Stimulated activated CD4-positive, alpha-beta T cell treated with anti-CD3 and anti-CD28 coated beads, Interleukin-1b, Interleukin-23, amount 100 ng/mL, for 4 hours (primary cell): ENCODE results near the gene PDE10A.
"Not testable (repeated sequence)": the region's sequence is repeated elsewhere in the genome, so short reads cannot be mapped to it uniquely, and the experiment has no call there.

ENCODE experiments used
- DNase-seq, 2 donors: peaks; one replicate each; pipeline ENCODE4 v3.0.0-alpha.2; 2020; ENCODE audit warnings: low read depth in 2 of 2

The PDE10A gene

DNA sequence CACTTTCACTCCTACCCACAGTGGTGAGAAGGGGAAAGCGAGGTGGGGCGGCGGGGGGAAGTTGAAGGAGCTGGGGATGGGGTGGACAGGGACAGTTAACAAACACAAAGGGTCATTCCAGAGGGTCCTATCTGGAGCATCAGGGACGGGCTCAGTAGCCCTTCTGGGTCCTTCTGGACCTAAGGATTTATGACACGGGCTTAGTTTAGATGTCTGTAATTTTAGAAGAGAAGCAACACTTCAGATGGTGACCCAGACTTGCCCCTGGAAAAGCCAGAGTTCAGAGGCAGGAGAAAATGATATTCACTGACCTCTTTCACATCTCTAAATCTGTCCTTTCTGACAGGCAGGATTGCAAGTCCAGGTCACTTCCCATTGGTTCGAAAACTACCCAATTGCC is 36.3 kb downstream of the PDE10A start:
- no peak for DNase-seq

DNA sequence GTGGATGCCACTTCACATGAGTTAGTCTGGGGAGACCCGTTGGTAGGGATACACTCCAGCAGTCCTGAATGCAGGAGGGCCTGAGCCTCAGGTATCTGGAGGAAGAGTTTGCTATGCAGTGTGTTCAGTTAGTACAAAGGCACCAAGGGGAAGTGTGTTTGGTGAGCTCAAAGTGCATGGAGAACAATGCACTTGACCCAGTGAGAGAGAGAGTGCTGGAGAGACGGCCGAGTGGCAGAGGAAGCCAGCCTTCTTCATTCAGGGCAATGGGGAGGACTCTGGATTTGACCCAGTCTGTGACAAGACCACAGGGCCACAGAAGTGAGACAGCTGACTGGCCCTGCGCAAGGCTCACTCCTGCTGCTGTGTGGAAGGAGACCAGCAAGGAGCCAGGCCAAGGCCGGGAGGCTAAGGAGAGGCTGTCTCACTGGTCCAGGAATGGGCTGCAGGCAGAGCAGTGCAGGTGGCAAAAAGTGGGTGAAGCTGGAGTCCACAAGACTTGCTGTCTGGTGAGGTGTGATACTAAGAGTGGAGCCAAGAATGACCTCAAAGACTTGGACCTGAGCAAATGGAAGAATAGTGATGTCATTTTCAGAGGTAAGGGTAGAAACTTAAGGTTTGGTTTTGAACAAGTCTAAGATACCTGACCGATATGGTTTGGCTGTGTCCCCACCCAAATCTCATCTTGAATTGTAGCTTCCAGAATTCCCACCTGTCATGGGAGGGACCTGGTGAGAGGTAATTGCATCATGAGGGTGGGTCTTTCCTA is 38.0 kb downstream of the PDE10A start:
- DNase-seq, result no peak

DNA sequence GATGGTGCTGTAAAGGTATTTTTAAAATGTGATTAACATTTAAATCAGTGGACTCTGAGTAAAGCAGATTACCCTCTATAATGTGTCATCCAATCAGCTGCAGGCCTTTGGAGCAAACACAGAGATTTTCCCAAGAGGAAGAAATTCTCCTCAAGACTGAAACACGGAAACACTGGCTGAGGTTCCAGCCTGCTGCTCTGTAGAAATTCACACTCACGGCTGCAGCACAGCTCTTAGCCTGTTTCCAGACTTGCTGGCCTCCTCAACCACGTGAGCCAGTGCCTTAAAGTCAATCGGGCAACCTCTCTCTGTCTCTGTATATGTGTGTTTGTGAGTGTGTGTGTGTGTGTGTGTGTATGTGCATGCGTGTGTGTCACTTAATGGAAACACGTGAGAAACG is 41.1 kb downstream of the PDE10A start:
- DNase-seq, result no peak

DNA sequence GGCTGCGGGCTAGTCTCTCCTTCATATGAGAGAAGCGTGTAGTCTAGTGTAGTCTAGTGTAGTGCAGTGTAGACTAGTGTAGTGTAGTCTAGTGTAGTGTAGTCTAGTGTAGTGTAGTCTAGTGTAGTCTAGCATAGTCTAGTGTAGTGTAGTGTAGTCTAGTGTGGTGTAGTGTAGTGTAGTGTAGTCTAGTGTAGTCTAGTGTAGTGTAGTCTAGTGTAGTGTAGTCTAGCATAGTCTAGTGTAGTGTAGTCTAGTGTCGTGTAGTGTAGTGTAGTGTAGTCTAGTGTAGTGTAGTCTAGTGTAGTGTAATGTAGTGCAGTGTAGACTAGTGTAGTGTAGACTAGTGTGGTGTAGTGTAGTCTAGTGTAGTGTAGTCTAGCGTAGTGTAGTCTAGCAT is 44.1 kb downstream of the PDE10A start:
- not testable (repeated sequence) for DNase-seq

DNA sequence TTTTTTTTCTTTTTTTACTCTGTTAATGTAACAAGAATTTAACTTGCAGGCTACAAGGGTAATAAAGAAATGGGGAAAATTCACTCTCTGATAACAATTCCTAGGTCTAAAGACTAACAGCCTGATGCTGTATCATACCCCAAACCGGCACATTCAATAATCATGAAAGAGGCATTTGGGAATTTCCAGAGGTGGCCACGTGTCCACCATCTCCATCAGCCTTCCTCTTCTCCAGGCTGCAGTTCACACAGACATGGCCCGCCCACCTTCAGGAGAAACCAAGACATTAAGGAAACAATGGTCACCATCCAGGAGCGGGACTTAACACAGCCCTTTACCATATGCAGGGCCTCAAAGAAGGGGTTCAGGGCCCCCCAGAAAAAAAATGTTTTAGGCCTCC is 44.8 kb downstream of the PDE10A start:
- DNase-seq, result no peak

DNA sequence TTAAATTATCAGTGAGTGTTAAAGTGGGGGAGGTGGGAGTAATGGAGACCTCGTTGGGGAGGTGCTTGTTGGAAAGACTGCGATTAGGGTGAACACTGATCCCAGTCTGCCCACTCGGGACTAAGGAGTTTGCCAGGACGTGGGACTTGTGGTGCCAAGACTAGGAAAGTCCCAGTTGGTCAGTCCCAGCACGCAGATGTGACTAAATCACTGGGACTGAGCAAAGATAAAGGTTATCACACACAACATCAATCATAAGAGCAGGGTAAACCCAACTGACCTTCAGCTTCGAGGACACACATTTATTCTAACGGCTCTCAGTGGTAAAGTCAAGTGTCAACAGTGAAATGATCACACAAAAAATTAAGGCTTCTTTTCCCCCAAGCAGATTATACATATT is 45.5 kb downstream of the PDE10A start:
- DNase-seq, result no peak

DNA sequence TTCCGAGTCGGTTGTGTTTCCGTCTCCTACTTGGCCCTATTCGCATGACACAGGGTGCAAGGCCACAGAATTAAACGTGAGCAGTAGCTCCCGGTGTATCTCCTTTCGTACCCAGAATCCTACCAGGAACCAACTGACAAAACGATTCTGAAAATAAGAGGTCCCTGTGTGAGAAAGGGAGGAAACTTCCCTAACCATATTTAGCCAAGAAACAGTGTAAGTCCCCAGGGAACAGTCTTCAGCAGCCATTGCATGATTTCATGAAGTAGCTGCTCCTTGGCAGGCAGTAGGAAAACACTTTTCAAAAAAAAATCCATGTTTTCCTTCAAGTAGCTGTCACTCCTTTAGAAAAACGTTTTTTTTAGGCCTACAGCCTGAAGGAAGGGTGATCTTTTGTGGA is 46.9 kb downstream of the PDE10A start:
- no peak for DNase-seq

DNA sequence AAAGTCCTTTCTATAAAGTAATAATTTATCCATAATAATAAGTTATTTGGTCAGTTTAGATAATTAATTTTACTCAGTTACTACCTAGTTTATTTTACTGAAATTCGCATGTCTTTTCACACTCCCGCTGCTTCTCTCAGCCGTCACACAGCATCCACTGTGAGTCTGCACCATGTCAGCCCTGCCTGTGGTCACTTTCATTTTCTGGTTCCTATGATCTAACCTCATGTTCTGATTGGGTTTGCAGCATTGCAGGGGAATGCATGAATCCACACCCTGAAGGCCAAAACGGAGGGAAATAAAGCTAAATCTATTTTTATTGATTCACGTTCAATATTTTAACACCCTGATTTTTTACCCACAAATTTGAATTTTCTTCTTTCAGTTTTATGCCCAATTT is 47.4 kb downstream of the PDE10A start:
- DNase-seq, result no peak

DNA sequence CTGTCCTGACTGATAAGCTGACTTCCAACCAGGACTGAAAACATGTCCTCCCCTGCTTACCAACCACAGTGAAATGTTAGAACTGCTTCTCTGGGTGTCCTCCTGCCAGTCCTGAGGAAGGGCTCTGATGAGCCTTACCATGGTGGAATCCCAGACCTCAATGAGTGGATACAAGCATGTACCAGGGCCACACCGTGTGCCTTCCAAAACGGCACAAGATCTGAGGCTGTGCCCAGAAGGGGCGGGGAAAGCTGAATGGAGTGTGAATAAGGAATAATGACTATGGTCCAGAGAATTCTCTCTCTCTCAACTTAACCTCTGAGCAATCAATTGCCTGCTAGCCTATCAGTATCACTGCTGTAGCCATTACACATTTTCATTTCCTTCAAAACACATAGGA is 51.7 kb downstream of the PDE10A start:
- DNase-seq, result no peak

DNA sequence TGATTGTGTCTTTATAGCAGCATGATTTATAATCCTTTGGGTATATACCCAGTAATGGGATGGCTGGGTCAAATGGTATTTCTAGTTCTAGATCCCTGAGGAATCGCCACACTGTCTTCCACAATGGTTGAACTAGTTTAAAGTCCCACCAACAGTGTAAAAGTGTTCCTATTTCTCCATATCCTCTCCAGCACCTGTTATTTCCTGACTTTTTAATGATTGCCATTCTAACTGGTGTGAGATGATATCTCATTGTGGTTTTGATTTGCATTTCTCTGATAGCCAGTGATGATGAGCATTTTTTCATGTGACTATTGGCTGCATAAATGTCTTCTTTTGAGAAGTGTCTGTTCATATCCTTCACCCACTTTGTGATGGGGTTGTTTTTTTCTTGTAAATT is 54.5 kb downstream of the PDE10A start:
- DNase-seq, result not testable (repeated sequence)

DNA sequence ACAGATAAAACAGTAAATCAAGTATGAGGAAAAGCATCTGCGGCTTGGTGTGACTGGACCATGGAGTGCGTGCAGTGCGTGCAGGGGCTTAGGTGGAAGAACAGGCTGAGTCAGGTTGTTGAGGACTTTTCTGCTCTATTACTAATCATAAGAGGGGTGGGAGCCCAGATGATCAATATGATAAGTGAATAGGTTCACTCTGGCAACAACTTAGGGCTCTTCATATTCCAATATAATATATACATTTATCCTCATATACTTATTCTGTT is 56.4 kb downstream of the PDE10A start:
- DNase-seq, result no peak

DNA sequence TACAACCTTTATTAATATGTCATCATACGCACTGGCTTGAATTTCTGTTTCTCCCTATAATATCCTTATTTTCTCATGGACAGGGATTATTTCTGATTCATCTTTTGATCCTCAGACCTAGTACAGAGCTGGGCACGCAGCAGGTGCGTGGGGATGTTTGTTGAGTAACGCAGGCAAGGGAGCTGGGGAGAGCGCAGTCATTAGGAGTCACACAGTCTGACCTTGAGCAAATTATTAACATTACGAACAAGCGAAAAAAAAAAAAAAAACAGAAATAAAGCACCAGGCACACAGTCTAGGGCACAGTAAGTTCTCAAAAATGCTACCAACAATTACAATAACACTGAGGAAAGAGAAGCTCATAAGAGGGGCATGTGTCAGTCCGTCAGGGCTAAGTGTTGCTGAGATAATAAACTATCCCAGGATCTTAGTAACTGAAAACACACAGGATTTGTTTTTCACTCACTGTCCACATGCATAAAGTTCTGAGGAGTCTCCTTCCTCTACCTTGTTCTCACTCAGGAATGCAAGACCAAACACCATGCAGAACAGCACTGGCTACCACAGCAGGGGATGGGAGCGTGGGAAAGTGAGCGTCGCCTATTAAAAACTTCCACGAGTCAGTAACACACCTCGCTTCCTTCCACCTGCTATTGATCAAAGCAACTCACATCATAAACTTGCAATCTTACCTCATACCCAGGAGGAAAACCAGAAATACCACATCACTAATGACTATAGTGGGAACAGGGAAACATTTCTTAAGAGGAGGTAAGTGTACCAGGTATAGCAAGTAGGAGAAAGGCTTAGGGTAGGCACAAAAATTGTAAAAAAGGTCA is 56.9 kb downstream of the PDE10A start:
- DNase-seq, result no peak

DNA sequence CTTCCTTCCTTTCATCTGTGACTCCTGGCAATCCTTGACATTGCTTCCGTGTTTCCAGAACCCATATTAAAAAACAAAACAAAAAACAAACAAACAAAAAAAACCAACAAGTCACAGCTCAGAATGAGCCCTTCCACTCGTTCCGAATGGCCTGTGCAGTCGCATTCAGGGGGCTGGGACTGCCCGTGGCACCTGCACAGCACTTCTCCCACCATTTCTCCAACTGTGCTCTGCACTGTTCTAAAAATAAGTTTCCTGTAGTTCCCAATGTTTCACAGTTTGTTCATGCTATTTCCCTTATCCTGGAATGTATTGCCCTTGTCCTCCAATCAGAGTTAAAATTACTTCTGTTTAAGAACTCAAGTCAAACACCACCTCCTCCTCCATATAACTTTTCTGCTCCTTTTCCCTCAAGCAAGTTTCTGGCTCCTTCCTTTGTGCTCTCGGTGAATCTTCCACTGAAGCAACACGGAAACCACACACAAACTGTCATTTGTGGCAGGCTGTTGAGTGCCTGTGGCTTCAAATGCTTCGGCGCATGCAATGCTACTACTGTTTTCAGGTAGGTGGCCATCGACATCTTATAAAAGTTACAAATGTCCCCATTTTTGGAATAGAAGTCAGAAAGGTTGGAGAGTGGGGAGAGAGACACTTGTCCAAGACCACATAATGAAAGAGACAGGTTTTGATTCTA is 57.7 kb downstream of the PDE10A start:
- no peak for DNase-seq

DNA sequence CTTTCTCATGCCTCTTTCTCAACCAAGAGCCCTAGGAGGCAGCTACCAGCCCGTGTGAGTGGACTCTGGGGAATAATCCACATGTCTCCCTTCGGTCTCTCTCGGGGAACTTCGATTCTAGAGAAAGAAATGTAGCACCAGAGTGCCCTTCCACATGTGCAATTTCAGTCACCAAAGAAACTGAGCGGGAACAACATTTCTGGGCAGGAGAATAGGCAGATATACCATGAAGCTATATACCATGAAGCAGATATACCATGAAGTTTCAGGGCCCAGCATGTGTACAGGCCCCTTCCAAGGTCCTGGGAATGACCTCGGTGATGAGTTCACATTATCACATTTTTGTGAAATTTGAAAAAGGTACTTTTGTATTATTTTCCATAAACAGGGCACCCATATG is 60.8 kb downstream of the PDE10A start:
- DNase-seq, result no peak

DNA sequence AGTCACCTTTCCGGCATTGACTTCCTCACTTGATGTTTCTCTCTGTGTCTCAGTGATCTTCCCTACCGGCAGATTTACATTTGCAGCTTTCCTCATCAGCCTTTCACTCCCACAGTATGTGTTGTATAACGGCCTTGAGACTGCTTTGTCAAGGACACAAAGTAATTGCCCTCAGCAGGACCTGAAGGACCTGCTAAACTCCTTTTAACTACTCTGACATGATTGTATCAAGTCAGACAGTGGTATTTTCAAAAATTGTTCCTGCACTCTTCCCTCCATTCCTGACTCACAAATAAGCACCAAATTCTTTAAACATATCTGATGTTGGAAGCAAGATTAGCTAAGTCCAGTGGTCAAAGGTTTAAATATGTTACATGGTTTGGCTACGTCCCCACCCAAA is 62.4 kb downstream of the PDE10A start:
- no peak for DNase-seq

DNA sequence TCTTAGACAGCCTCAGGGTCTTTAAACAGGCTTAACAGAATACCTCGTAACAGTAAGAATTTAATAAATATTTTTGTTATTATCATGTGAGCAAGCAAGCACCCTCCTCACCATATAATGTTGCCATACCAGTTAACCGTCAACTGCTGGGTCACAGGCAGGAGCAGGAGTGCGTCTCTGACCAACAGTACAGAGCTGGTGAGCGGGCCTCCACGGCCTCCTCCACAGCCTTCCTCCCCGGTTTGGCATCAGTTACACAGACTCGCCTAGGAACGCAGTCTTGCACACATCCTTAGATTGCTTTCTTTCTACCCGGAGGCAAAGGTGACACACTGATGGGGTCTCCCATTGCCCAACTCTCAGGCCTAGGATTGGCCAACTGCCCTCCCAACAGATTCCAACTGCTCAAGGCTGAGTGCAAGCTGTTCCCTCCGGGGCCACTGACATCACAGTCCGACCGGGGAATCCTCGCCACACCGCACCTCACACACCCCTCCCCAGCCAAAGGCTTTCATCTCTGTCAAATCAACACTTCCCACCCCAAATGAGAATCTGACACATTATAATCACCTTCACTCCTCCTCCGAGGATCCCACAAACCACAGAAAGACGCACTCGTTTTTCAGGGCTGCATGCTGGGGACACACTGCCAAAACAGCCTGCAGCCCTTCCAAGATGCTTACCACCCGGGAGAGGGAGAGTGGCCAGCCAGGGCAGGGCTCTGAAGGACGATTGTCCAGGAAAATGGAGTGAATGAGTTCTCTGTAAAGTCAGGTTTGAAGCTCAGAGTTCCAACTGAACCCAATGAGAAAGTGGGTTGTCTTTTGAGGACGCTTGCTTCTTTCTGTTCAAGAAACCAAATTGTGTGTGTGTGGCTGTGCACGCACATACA is 63.2 kb downstream of the PDE10A start:
- no peak for DNase-seq

DNA sequence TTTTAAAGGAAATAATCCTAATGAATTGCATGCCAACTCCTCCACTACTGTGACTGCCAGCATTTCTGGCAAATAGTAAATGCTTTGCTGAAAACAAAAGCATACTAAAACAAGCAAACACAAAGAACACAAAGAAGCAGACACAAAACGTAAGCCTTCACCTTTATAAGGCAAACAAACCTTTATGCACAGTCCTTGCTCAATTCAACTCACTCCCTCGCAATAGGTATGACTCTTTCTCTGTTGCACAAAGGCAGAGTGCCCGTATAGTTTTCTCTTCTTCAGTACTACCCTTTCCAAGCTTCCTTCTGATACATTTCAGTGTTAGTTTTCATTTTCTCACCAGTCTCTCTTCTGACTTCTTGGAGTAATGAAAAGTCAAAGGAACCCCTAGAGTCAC is 63.9 kb downstream of the PDE10A start:
- DNase-seq, result no peak

DNA sequence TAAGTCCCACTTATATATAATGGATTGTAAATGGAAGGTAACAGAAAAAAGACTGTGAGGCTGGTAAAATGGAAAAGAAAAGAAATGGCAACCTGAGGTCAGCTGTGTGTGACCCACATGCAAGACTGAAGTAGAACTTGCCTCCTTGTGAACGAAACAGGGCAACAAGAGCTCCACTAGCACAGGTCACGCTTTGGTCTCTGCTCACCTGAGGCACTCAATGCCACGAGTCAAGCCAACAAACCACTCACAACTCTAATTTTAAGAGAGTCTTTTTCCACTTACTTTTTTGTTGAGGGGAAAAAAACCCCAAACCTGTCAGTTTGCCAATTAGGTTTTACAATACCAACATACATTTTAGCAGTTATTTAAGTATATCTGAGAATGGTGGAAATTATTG is 65.2 kb downstream of the PDE10A start:
- no peak for DNase-seq

DNA sequence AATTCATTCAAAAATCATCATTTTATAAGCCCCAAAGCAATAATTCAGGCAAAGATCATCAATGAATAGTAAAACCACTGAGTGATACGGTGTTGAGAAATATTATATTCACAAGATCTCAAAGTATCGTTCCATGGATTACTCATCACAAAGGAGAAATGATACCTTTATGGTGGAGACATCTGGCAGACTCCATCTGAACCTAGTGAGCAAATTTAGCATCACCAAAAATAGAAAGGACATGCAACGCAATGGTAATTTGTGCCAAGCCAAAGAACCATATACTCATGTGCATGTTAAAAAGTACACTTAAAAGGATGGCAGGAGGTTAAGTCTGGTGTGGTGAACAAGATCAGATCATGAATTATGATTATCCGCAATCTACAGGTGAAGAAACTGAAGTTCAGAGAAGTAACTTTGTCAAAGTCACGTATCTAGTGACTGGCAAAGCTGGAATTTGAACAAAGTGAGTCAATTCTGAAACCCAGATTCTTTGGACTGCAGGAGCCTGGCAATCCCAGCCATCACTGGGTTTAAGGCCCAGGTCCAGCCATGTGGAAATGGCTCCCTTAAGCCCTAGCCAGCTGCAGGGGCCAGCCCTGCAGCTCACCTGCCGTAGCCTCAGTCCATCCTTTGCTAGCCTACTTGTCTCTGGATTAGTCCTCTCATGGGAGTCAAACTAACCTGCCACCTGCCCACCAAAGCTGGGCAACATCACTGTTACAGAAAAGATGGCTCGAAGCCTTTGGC is 68.3 kb downstream of the PDE10A start:
- no peak for DNase-seq

DNA sequence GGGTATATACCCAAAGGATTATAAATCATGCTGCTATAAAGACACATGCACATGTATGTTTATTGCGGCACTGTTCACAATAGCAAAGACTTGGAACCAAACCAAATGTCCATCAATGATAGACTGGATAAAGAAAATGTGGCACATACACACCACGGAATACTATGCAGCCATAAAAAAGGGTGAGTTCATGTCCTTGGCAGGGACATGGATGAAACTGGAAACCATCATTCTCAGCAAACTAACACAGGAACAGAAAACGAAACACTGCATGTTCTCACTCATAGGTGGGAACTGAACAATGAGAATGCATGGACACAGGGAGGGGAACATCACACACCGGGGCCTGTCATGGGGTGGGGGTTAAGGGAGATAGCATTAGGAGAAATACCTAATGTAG is 70.1 kb downstream of the PDE10A start:
- not testable (repeated sequence) for DNase-seq

DNA sequence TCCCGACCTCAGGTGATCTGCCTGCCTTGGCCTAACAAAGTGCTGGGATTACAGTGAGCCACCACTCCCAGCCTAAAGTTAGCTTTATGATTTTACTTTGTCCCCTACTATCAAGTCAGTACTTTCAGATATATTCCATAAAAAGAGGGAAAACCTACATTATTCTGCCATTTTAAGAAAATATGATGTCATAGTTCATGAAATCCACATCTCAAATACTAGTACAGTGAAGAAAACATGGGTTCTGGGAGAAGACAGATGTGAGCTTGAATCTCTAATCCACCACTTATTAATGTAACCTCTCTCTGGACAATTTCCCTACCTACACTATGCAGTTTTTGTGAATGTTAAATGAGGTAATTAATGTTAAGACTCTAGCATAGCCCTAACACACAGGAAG is 74.5 kb downstream of the PDE10A start:
- DNase-seq, result no peak
